H9 (cell line): ENCODE results near the gene TEX2. TPM values are rescaled to one million over a fixed set of nuclear protein-coding genes. Genes with fewer than 3 reads are reported as not detected.

Source experiments
- DNase-seq: peaks from one replicate; pipeline ENCODE4 v3.0.0-alpha.2; 2017
- H2AFZ ChIP-seq: one replicate; pipeline ENCODE4 v1.6.1; 2013; ENCODE audit warnings: mild to moderate bottlenecking, low read length, control low read depth, moderate library complexity
- H2AK5ac ChIP-seq: 2 replicates; pipeline ENCODE4 v1.6.1; 2013; ENCODE audit warnings: low read length, control low read depth, mixed read lengths; ENCODE audit not compliant: insufficient read length
- H2BK120ac ChIP-seq: one replicate; pipeline ENCODE4 v1.6.1; 2013; ENCODE audit warnings: low read depth, mild to moderate bottlenecking, low read length, control low read depth, inconsistent platforms; ENCODE audit not compliant: poor library complexity, severe bottlenecking
- H2BK12ac ChIP-seq: 2 replicates; pipeline ENCODE4 v1.6.1; 2013; ENCODE audit warnings: low read length, control low read depth, mixed read lengths, low read depth; ENCODE audit not compliant: insufficient read length
- H2BK15ac ChIP-seq: 2 replicates; pipeline ENCODE4 v1.6.1; 2013; ENCODE audit warnings: low read depth, low read length, control low read depth
- H2BK20ac ChIP-seq: one replicate; pipeline ENCODE4 v1.6.1; 2013; ENCODE audit warnings: low read depth, mild to moderate bottlenecking, low read length, control low read depth, inconsistent platforms; ENCODE audit not compliant: poor library complexity, severe bottlenecking
- H2BK5ac ChIP-seq: 2 replicates; pipeline ENCODE4 v1.6.1; 2013; ENCODE audit warnings: low read length, control low read depth, mixed read lengths; ENCODE audit not compliant: insufficient read length
- H3K14ac ChIP-seq: 2 replicates; pipeline ENCODE4 v1.6.1; 2013; ENCODE audit warnings: low read length, control low read depth; ENCODE audit not compliant: insufficient read depth
- H3K18ac ChIP-seq: 2 replicates; pipeline ENCODE4 v1.6.1; 2013; ENCODE audit warnings: low read depth, mild to moderate bottlenecking, mixed read lengths, low read length, control low read depth; ENCODE audit not compliant: insufficient read length
- H3K23ac ChIP-seq: 2 replicates; pipeline ENCODE4 v1.6.1; 2013; ENCODE audit warnings: low read length, control low read depth, mixed read lengths, low read depth; ENCODE audit not compliant: insufficient read length
- H3K23me2 ChIP-seq: 2 replicates; pipeline ENCODE4 v1.6.1; 2013; ENCODE audit warnings: low read depth, mild to moderate bottlenecking, mixed read lengths, low read length, control low read depth; ENCODE audit not compliant: insufficient read length, poor library complexity, severe bottlenecking
- H3K27ac ChIP-seq: 2 replicates; pipeline ENCODE4 v1.5.1; 2013; ENCODE audit warnings: low read length, control low read depth, mixed read lengths, low read depth; ENCODE audit not compliant: insufficient read length
- H3K27me3 ChIP-seq: 2 replicates; pipeline ENCODE4 v1.6.1; 2013; ENCODE audit warnings: low read length, control low read depth, inconsistent platforms; ENCODE audit not compliant: insufficient read depth
- H3K4ac ChIP-seq: 2 replicates; pipeline ENCODE4 v1.6.1; 2013; ENCODE audit warnings: low read depth, mild to moderate bottlenecking, control low read depth, inconsistent platforms, low read length, moderate library complexity
- H3K4me1 ChIP-seq: 2 replicates; pipeline ENCODE4 v1.6.1; 2013; ENCODE audit warnings: low read length, control low read depth, inconsistent platforms; ENCODE audit not compliant: insufficient read depth
- H3K4me2 ChIP-seq: 2 replicates; pipeline ENCODE4 v1.6.1; 2013; ENCODE audit warnings: low read length, control low read depth, mixed read lengths; ENCODE audit not compliant: insufficient read length, insufficient read depth
- H3K56ac ChIP-seq: 2 replicates; pipeline ENCODE4 v1.6.1; 2013; ENCODE audit warnings: low read depth, mild to moderate bottlenecking, mixed read lengths, low read length, control low read depth; ENCODE audit not compliant: insufficient read length
- H3K79me1 ChIP-seq: 2 replicates; pipeline ENCODE4 v1.6.1; 2013; ENCODE audit warnings: low read depth, mild to moderate bottlenecking, moderate library complexity, low read length, control low read depth, inconsistent platforms; ENCODE audit not compliant: insufficient read depth, poor library complexity, severe bottlenecking
- H3K79me2 ChIP-seq: 2 replicates; pipeline ENCODE4 v1.6.1; 2013; ENCODE audit warnings: low read length, control low read depth, inconsistent platforms; ENCODE audit not compliant: insufficient read depth
- H3K9ac ChIP-seq: 2 replicates; pipeline ENCODE4 v1.6.1; 2013; ENCODE audit warnings: low read length, control low read depth, mixed read lengths; ENCODE audit not compliant: insufficient read length; ENCODE audit errors: extremely low read depth
- H3K9me3 ChIP-seq: one replicate; pipeline ENCODE4 v1.6.1; 2013; ENCODE audit warnings: low read depth, low read length, inconsistent platforms; ENCODE audit not compliant: control insufficient read depth
- H3T11ph ChIP-seq: one replicate; pipeline ENCODE4 v1.6.1; 2013; ENCODE audit warnings: mild to moderate bottlenecking, low read length, control low read depth, inconsistent platforms
- H4K20me1 ChIP-seq: one replicate; pipeline ENCODE4 v1.6.1; 2013; ENCODE audit not compliant: control insufficient read depth, insufficient read length, insufficient read depth
- H4K5ac ChIP-seq: 2 replicates; pipeline ENCODE4 v1.6.1; 2013; ENCODE audit warnings: low read depth, mild to moderate bottlenecking, mixed read lengths, low read length, control low read depth; ENCODE audit not compliant: insufficient read length
- H4K8ac ChIP-seq: replicated peaks from 2 replicates; pipeline ENCODE4 v1.6.1; 2013; ENCODE audit warnings: low read length, control low read depth, mixed read lengths, low read depth; ENCODE audit not compliant: insufficient read length
- H4K91ac ChIP-seq: 2 replicates; pipeline ENCODE4 v1.6.1; 2013; ENCODE audit warnings: low read depth, mild to moderate bottlenecking, moderate library complexity, mixed read lengths, low read length, control low read depth; ENCODE audit not compliant: insufficient read length
- H3K27ac Mint-ChIP-seq, 3 experiments: 2 replicates in 2 of 3; 3 replicates in 1 of 3; pipeline ENCODE4 v1.8.0; 2020 to 2021; ENCODE audit warnings: mixed read lengths in 3 of 3, mild to moderate bottlenecking in 1 of 3, moderate library complexity in 1 of 3
- H3K27me3 Mint-ChIP-seq: 2 replicates; pipeline ENCODE4 v1.8.0; 2021; ENCODE audit warnings: low read depth, mild to moderate bottlenecking, moderate library complexity, mixed read lengths
- H3K36me3 Mint-ChIP-seq, 3 experiments: 2 replicates in 2 of 3; 3 replicates in 1 of 3; pipeline ENCODE4 v1.8.0; 2020 to 2021; ENCODE audit warnings: low read depth in 3 of 3, mixed read lengths in 3 of 3; ENCODE audit not compliant: insufficient read depth in 1 of 3
- H3K4me1 Mint-ChIP-seq, 2 experiments: 2 replicates each; pipeline ENCODE4 v1.8.0; 2020; ENCODE audit warnings: mixed read lengths in 2 of 2
- H3K4me3 Mint-ChIP-seq, 2 experiments: 2 replicates in 1 of 2; 3 replicates in 1 of 2; pipeline ENCODE4 v1.8.0; 2020 to 2021; ENCODE audit warnings: mild to moderate bottlenecking in 2 of 2, mixed read lengths in 2 of 2, moderate library complexity in 1 of 2
- H3K9me3 Mint-ChIP-seq, 2 experiments: 2 replicates in 1 of 2; 3 replicates in 1 of 2; pipeline ENCODE4 v1.8.0; 2020; ENCODE audit warnings: mild to moderate bottlenecking in 2 of 2, mixed read lengths in 2 of 2, moderate library complexity in 1 of 2
- WGBS: extraction: QIAGEN DNeasy Blood & Tissue Kit; methylation state at CpG from one replicate; pipeline ENCODE4 v1.1.7; 2013; ENCODE audit warnings: missing lambda C conversion rate, low lambda C conversion rate, mixed read lengths; ENCODE audit not compliant: insufficient read length; ENCODE audit errors: extremely low coverage; 5-methylcytosine and 5-hydroxymethylcytosine counted together
- total RNA-seq: library from RNA; stranded (reverse); gene quantifications from 2 replicates; pipeline ENCODE4 v1.2.1, GENCODE V29; 2021
- TF ChIP-seq, protein P1 (sequence below): fragments of 200-600 bp; sonication (generic); conservative IDR thresholded peaks from 3 replicates; pipeline ENCODE4 v1.8.0; 2021; ENCODE audit warnings: antibody characterized with exemption, mild to moderate bottlenecking

Gene TEX2
- total RNA-seq, 1 experiment from 2014 or later, result 12.2 TPM

- no peak overlapping the region for H3K14ac ChIP-seq
- no peak overlapping the region for H2BK12ac ChIP-seq
- no peak overlapping the region for H3K9ac ChIP-seq
- H3T11ph ChIP-seq, result no peak overlapping the region
- H3K4me1 ChIP-seq, result no peaks in the 10 kb centered on the region
- DNase-seq, result no peak
- H3K4me2 ChIP-seq, result no peak overlapping the region
- H3K23me2 ChIP-seq, result peaks cover 3% of the 10 kb centered on the region
- H2BK15ac ChIP-seq, result no peak overlapping the region
- Mint-ChIP-seq H3K36me3 (peaks cover 2 to 4% (median 3%) of the 10 kb centered on the region in 3 experiments; a peak in 5 of 7 replicates), H3K27me3 (peaks cover 2% of the 10 kb centered on the region; the same call in 1 of the 2 replicates), H3K4me3 (no peak overlapping the region), H3K4me1 (no peaks in the 10 kb centered on the region), H3K27ac (no peak overlapping the region), H3K9me3 (peaks cover 12 to 14% of the 10 kb centered on the region in 2 experiments)
- H4K8ac ChIP-seq, result no peak overlapping the region
- H4K20me1 ChIP-seq, result no peaks in the 10 kb centered on the region
- no peak overlapping the region for H2BK120ac ChIP-seq
- no peak overlapping the region for H3K27ac ChIP-seq
- TF ChIP-seq, protein P1, sequence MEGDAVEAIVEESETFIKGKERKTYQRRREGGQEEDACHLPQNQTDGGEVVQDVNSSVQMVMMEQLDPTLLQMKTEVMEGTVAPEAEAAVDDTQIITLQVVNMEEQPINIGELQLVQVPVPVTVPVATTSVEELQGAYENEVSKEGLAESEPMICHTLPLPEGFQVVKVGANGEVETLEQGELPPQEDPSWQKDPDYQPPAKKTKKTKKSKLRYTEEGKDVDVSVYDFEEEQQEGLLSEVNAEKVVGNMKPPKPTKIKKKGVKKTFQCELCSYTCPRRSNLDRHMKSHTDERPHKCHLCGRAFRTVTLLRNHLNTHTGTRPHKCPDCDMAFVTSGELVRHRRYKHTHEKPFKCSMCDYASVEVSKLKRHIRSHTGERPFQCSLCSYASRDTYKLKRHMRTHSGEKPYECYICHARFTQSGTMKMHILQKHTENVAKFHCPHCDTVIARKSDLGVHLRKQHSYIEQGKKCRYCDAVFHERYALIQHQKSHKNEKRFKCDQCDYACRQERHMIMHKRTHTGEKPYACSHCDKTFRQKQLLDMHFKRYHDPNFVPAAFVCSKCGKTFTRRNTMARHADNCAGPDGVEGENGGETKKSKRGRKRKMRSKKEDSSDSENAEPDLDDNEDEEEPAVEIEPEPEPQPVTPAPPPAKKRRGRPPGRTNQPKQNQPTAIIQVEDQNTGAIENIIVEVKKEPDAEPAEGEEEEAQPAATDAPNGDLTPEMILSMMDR, result no peak
- no peaks in the 10 kb centered on the region for H3K27me3 ChIP-seq
- H2AFZ ChIP-seq, result no peak overlapping the region
- H2BK20ac ChIP-seq, result no peak overlapping the region
- H4K91ac ChIP-seq, result no peak overlapping the region
- no peak overlapping the region for H3K23ac ChIP-seq
- no peak overlapping the region for H3K18ac ChIP-seq
- no peaks in the 10 kb centered on the region for H3K79me1 ChIP-seq
- no CpG with 5 or more reads among the region's 5 CpGs for WGBS
- H2AK5ac ChIP-seq, result no peak overlapping the region
- no peaks in the 10 kb centered on the region for H3K79me2 ChIP-seq
- no peak overlapping the region for H3K4ac ChIP-seq
- H2BK5ac ChIP-seq, result no peak overlapping the region
- H4K5ac ChIP-seq, result no peak overlapping the region
- no peaks in the 10 kb centered on the region for H3K9me3 ChIP-seq
- no peak overlapping the region for H3K56ac ChIP-seq
Observed at GRCh38 chr17:64296246-64296645, 33.2 kb upstream of the TEX2 start.
